ENCODE results near the gene PPP1R12B.
A peak's percentile ranks its signal among the peaks of the same experiment; 100 is the strongest.
"Not testable (repeated sequence)": the region's sequence is repeated elsewhere in the genome, so short reads cannot be mapped to it uniquely, and the experiment has no call there.

PPP1R12B gene

DNA sequence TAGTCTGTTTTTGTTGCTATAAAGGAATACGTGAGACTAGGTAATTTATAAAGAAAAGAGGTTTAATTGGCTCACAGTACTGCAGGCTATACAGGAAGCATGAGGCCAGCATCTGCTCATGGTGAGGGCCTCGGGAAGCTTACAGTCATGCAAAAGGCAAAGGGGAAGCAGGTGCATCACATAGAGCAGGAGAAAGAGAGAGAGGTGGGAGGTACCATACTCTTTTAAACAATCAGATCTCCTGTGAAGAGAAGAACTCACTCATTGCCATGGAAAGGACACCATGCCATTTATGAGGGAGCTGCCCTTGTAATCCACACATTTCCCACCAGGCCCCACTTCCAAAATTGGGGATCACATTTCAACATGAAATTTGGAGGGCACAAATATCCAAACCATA, 12.7 kb downstream of the PPP1R12B start:
- no peak for DNase-seq (ENCODE audit: low read depth in 2 of 2)
- TF ChIP-seq, protein P1, sequence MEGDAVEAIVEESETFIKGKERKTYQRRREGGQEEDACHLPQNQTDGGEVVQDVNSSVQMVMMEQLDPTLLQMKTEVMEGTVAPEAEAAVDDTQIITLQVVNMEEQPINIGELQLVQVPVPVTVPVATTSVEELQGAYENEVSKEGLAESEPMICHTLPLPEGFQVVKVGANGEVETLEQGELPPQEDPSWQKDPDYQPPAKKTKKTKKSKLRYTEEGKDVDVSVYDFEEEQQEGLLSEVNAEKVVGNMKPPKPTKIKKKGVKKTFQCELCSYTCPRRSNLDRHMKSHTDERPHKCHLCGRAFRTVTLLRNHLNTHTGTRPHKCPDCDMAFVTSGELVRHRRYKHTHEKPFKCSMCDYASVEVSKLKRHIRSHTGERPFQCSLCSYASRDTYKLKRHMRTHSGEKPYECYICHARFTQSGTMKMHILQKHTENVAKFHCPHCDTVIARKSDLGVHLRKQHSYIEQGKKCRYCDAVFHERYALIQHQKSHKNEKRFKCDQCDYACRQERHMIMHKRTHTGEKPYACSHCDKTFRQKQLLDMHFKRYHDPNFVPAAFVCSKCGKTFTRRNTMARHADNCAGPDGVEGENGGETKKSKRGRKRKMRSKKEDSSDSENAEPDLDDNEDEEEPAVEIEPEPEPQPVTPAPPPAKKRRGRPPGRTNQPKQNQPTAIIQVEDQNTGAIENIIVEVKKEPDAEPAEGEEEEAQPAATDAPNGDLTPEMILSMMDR (IDR thresholded peaks at IDR 0.05; ENCODE audit: low read depth, low read length), result no peak
- H3K4me3 ChIP-seq (replicated peaks in 1 of 2; ENCODE audit: low read depth in 2 of 2, low read length in 2 of 2), result no peak overlapping the region

DNA sequence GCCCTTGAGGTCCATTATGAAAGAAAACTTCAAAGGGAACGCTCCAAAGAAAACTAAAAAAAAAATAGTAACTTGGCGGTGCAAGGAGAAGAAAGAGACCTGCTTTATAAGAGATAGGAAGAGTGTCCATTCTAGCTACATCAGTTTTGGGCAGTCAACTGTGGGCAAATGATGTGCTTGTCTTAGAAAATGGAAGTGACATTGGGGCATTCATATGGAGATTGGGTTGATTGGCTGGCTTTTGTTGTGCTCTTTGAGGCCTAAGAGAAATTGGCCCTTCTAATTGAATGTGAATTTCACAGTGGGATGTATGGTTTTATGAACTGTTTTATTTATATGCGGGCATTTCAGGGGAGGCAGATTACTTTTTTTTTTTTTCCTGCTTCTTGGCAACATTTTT, 13.2 kb downstream of the PPP1R12B start:
- TF ChIP-seq, protein P1 (IDR thresholded peaks at IDR 0.05; ENCODE audit: low read depth, low read length), result no peak

DNA sequence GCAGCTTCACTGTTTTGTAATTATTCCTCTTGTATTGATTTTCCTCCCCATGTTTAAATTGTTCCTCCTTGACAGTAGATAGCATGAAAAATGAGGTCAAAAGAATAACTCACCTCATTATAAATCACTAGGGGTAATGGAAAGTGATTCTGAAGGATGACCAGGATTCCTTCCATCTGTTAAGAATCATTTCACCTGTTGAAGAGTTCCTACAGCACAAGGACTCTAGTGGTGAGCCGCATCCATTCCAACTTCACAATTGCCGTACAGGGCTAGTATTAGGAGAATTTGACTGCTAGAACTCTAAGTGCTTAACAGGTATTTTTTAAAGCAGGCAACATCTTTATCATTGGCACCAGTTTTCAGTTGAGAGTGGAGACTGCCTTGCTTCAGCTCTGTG, 13.7 kb downstream of the PPP1R12B start:
- H3K4me3 ChIP-seq (replicated peaks in 1 of 2; ENCODE audit: low read depth in 2 of 2, low read length in 2 of 2), result no peak overlapping the region
- no peak for DNase-seq (ENCODE audit: low read depth in 2 of 2)
- TF ChIP-seq, protein P1 (IDR thresholded peaks at IDR 0.05; ENCODE audit: low read depth, low read length), result no peak

More for the DNA sequence above, 13.2 kb downstream of the PPP1R12B start:
- DNase-seq (ENCODE audit: low read depth in 2 of 2), result no peak
- no peak overlapping the region for H3K4me3 ChIP-seq (replicated peaks in 1 of 2; ENCODE audit: low read depth in 2 of 2, low read length in 2 of 2)

DNA sequence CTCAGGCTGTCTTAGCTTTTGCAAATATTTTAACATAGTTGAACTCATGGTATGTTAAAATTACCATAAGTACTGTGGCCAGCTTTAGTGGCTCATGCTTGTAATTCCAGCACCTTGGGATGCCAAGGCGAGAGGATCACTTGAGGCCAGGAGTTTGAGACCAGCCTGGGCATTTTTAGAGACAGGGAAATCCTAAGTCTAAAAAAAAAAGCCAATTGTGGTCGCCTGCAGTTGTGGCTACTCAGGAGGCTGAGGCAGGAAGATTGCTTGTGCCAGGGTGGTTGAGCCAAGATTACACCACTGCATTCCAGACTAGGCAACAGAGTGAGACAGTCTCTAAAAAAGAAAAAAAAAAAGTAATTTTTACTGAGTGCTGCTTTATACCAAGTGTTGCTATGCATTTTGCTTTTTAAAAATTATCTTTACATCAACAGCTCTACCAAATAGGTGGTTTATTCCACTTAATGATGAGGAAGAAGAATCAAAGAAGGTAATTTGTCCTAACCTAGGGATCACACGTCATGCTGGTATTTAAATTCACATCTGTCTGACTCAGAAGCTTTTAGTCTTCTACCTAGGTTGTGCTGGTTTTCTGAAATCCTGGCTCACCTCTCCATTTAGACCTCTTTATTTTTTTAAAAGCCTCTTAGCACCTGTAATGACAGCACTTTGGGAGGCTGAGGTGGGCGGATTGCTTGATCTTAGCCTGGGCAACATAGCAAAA, 16.8 kb downstream of the PPP1R12B start:
- TF ChIP-seq, protein P1 (IDR thresholded peaks at IDR 0.05; ENCODE audit: low read depth, low read length), result no peak
- H3K4me3 ChIP-seq (replicated peaks in 1 of 2; ENCODE audit: low read depth in 2 of 2, low read length in 2 of 2), result no peak overlapping the region
- DNase-seq (ENCODE audit: low read depth in 2 of 2), result peak; percentile 54 to 65

DNA sequence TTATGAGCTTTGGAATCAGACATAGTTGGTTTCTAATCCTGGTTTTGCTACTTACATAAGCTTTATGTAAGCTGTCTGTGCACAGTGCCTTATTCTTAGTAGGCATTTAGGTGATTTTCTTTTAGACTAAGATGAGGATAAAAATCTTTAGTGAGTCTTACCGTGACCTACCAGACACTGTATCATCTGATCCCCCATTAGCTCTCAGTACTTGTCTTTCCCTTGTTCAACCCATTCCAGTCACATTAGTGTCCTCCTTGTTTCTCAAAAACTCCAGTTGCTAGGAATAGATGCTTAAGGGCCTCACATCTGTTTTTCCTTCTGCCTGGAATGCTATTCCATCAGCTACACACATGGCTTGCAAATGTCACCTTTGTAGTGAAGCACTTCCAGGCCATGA, 18.8 kb downstream of the PPP1R12B start:
- H3K4me3 ChIP-seq (replicated peaks in 1 of 2; ENCODE audit: low read depth in 2 of 2, low read length in 2 of 2), result no peak overlapping the region
- TF ChIP-seq, protein P1 (IDR thresholded peaks at IDR 0.05; ENCODE audit: low read depth, low read length), result no peak
- DNase-seq (ENCODE audit: low read depth in 2 of 2), result no peak

DNA sequence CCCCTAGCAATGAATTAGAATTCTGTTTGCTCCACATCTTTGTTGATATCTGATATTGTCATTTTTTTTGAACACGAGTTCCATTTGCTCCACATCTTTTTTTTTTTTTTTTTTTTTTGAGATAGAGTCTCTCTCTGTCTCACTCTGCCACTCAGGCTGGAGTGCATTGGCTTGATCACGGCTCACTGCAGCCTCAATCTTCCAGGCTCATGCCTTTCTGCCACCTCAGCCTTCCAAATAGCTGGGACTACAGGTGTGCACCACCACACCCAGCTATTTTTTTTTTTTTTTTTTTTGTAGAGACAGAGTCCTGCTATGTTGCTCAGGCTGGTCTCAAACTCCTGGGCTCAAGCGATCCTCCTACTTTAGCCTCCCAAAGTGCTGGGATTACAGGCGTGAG, 22.4 kb downstream of the PPP1R12B start:
- H3K4me3 ChIP-seq (replicated peaks in 1 of 2; ENCODE audit: low read depth in 2 of 2, low read length in 2 of 2); DNase-seq (ENCODE audit: low read depth in 2 of 2): not testable (repeated sequence)

DNA sequence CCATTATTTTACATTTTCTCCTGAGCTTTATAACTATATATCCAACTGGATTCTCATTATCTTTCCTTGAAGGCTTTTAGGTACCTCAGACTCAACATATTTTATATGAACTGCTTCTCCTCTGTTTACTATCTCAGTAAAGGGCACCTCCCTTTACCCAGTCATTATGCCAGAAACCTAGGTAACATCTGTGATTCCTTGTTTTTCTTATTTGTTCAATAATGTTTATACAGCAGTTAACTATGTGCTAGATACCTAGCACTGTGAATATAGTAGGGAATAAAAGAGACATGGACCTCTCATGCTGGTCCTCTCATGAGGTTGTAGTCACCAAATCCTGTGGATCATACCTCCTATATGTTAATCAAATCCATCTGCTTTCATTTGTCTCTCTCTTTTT, 25.6 kb downstream of the PPP1R12B start:
- no peak overlapping the region for H3K4me3 ChIP-seq (replicated peaks in 1 of 2; ENCODE audit: low read depth in 2 of 2, low read length in 2 of 2)
- DNase-seq (ENCODE audit: low read depth in 2 of 2), result no peak
- TF ChIP-seq, protein P1 (IDR thresholded peaks at IDR 0.05; ENCODE audit: low read depth, low read length), result no peak

DNA sequence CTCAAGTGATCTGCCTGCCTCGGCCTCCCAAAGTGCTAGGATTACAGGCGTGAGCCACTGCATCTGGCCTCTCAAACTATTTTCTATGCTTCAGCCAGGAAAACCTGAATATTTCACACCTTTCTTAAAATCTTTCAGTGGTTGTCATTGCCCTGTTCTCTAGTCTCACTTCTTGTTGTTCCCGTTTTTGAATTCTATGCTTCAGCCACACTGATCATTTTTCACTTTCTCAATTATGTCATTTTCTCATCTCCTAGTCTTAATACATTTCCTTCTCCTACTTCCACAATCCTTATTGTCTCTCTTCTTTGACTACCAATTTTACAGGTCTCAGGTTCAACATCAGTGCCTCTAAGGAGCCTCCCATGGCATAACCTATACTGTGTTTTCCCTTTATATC, 26.7 kb downstream of the PPP1R12B start:
- not testable (repeated sequence) for DNase-seq (ENCODE audit: low read depth in 2 of 2); H3K4me3 ChIP-seq (replicated peaks in 1 of 2; ENCODE audit: low read depth in 2 of 2, low read length in 2 of 2)

All from cardiac fibroblast (primary cell).